ENCODE results near the gene TTC31.

The TTC31 gene

GRCh38 chr2:74488643-74489481, 6.0 kb downstream of the TTC31 start:
- DNase-seq (ENCODE audit: low read depth), result no peak

GRCh38 chr2:74489906-74490305, 7.0 kb downstream of the TTC31 start:
- DNase-seq (ENCODE audit: low read depth), result no peak

- no peak for DNase-seq (ENCODE audit: low read depth)
Observed at GRCh38 chr2:74491648-74492544, 9.0 kb downstream of the TTC31 start.

GRCh38 chr2:74493546-74493945, 10.7 kb downstream of the TTC31 start:
- no peak for DNase-seq (ENCODE audit: low read depth)

GRCh38 chr2:74495440-74495839, 12.6 kb downstream of the TTC31 start:
- DNase-seq (ENCODE audit: low read depth), result no peak

- DNase-seq (ENCODE audit: low read depth), result no peak
Observed at GRCh38 chr2:74496997-74497776, 14.3 kb downstream of the TTC31 start.

- no peak for DNase-seq (ENCODE audit: low read depth)
Observed at GRCh38 chr2:74497777-74498499, 15.1 kb downstream of the TTC31 start.

- no peak for DNase-seq (ENCODE audit: low read depth)
Observed at GRCh38 chr2:74498500-74499266, 15.8 kb downstream of the TTC31 start.

GRCh38 chr2:74499267-74499939, 16.5 kb downstream of the TTC31 start, which contains the start of gene LBX2:
LBX2 (minus strand) TSS chr2:74499603; CDS start chr2:74499537, 66 bp downstream.
- DNase-seq (ENCODE audit: low read depth), result no peak

GRCh38 chr2:74499940-74500577, 17.2 kb downstream of the TTC31 start:
- no peak for DNase-seq (ENCODE audit: low read depth)

GRCh38 chr2:74500578-74500946, 17.7 kb downstream of the TTC31 start:
- no peak for DNase-seq (ENCODE audit: low read depth)

GRCh38 chr2:74501335-74502071, 18.6 kb downstream of the TTC31 start:
- DNase-seq (ENCODE audit: low read depth), result no peak

GRCh38 chr2:74502147-74502719, 19.4 kb downstream of the TTC31 start:
- no peak for DNase-seq (ENCODE audit: low read depth)

- no peak for DNase-seq (ENCODE audit: low read depth)
Observed at GRCh38 chr2:74502720-74503505, 20.0 kb downstream of the TTC31 start.

GRCh38 chr2:74503506-74504475, 20.9 kb downstream of the TTC31 start:
- no peak for DNase-seq (ENCODE audit: low read depth)

- DNase-seq (ENCODE audit: low read depth), result no peak
Observed at GRCh38 chr2:74504591-74504990, 21.7 kb downstream of the TTC31 start.

Measured in activated T-helper 9 cell treated with anti-CD3 and anti-CD28 coated beads, Interleukin-2, amount 50 U/mL, for 16 hours (primary cell).